GM23338 (cell line): Measurements from ENCODE around the gene FUCA1.
"Not testable (repeated sequence)": the region's sequence is repeated elsewhere in the genome, so short reads cannot be mapped to it uniquely, and the experiment has no call there.

Experiments used
- EZH2 ChIP-seq: fragments of 200-600 bp; sonication (generic); IDR thresholded peaks from one replicate; pipeline ENCODE4 v1.8.0; 2017; ENCODE audit warnings: antibody characterized with exemption, mild to moderate bottlenecking, low read depth; ENCODE audit not compliant: unreplicated experiment
- EZH2phosphoT487 ChIP-seq: fragments of 200-600 bp; sonication (generic); IDR thresholded peaks from one replicate; pipeline ENCODE4 v1.8.1; 2018; ENCODE audit warnings: antibody characterized with exemption; ENCODE audit not compliant: unreplicated experiment
- JUNB ChIP-seq: IDR thresholded peaks from one replicate; pipeline ENCODE4 v1.6.1; 2016; ENCODE audit warnings: antibody characterized with exemption; ENCODE audit not compliant: unreplicated experiment
- POLR2AphosphoS5 ChIP-seq: IDR thresholded peaks from 2 replicates; pipeline ENCODE4 v1.6.1; 2016; ENCODE audit warnings: antibody characterized with exemption, low read depth
- ZNF114 ChIP-seq: fragments of 250-450 bp; sonication (Bioruptor Pico); IDR thresholded peaks from 2 replicates; pipeline ENCODE4 v1.5.0; 2020; ENCODE audit warnings: mild to moderate bottlenecking, moderate library complexity
- TF ChIP-seq, protein P1 (sequence below), 2 experiments: fragments of 200-600 bp in 1 of 2; sonication (generic) in 1 of 2; conservative IDR thresholded peaks; 2 replicates each; pipeline versions ENCODE4 v1.5.1 to v1.6.1; 2016 to 2017; ENCODE audit warnings: antibody characterized with exemption in 2 of 2, low read depth in 2 of 2, mild to moderate bottlenecking in 2 of 2, moderate library complexity in 1 of 2
- TF ChIP-seq, protein P2 (sequence below): IDR thresholded peaks from one replicate; pipeline ENCODE4 v1.6.1; 2018; ENCODE audit warnings: antibody characterized with exemption; ENCODE audit not compliant: unreplicated experiment
- TF ChIP-seq, protein P3 (sequence below): IDR thresholded peaks from 2 replicates; pipeline ENCODE4 v1.6.1; 2016; ENCODE audit warnings: antibody characterized with exemption

DNA sequence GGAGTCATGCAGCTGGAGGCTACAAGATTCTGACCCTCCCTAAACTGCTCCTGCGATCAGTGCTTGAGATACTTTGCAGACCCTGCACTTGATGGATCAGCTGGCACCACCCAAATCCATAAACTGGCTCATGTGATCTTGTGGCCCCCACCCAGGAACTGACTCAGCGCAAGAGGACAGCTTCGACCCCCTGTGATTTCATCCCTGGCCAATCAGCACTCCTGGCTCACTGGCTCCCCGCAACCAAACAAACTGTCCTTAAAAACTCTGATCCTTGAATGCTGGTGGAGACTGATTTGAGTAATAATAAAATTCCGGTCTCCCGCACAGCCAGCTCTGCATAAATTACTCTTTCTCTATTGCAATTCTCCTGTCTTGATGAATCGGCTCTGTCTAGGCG lies 31.9 kb upstream of the FUCA1 start:
- TF ChIP-seq, protein P1, sequence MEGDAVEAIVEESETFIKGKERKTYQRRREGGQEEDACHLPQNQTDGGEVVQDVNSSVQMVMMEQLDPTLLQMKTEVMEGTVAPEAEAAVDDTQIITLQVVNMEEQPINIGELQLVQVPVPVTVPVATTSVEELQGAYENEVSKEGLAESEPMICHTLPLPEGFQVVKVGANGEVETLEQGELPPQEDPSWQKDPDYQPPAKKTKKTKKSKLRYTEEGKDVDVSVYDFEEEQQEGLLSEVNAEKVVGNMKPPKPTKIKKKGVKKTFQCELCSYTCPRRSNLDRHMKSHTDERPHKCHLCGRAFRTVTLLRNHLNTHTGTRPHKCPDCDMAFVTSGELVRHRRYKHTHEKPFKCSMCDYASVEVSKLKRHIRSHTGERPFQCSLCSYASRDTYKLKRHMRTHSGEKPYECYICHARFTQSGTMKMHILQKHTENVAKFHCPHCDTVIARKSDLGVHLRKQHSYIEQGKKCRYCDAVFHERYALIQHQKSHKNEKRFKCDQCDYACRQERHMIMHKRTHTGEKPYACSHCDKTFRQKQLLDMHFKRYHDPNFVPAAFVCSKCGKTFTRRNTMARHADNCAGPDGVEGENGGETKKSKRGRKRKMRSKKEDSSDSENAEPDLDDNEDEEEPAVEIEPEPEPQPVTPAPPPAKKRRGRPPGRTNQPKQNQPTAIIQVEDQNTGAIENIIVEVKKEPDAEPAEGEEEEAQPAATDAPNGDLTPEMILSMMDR (conservative IDR thresholded peaks at IDR 0.05; ENCODE audit: low read depth in 2 of 2) = not testable (repeated sequence)
- TF ChIP-seq EZH2; POLR2AphosphoS5; ZNF114 (CRISPR knock-in tag); EZH2phosphoT487; JUNB: not testable (repeated sequence)
- TF ChIP-seq, protein P2, sequence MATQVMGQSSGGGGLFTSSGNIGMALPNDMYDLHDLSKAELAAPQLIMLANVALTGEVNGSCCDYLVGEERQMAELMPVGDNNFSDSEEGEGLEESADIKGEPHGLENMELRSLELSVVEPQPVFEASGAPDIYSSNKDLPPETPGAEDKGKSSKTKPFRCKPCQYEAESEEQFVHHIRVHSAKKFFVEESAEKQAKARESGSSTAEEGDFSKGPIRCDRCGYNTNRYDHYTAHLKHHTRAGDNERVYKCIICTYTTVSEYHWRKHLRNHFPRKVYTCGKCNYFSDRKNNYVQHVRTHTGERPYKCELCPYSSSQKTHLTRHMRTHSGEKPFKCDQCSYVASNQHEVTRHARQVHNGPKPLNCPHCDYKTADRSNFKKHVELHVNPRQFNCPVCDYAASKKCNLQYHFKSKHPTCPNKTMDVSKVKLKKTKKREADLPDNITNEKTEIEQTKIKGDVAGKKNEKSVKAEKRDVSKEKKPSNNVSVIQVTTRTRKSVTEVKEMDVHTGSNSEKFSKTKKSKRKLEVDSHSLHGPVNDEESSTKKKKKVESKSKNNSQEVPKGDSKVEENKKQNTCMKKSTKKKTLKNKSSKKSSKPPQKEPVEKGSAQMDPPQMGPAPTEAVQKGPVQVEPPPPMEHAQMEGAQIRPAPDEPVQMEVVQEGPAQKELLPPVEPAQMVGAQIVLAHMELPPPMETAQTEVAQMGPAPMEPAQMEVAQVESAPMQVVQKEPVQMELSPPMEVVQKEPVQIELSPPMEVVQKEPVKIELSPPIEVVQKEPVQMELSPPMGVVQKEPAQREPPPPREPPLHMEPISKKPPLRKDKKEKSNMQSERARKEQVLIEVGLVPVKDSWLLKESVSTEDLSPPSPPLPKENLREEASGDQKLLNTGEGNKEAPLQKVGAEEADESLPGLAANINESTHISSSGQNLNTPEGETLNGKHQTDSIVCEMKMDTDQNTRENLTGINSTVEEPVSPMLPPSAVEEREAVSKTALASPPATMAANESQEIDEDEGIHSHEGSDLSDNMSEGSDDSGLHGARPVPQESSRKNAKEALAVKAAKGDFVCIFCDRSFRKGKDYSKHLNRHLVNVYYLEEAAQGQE = not testable (repeated sequence)
- TF ChIP-seq, protein P3, sequence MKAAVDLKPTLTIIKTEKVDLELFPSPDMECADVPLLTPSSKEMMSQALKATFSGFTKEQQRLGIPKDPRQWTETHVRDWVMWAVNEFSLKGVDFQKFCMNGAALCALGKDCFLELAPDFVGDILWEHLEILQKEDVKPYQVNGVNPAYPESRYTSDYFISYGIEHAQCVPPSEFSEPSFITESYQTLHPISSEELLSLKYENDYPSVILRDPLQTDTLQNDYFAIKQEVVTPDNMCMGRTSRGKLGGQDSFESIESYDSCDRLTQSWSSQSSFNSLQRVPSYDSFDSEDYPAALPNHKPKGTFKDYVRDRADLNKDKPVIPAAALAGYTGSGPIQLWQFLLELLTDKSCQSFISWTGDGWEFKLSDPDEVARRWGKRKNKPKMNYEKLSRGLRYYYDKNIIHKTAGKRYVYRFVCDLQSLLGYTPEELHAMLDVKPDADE = not testable (repeated sequence)
